Stimulated activated naive CD8-positive, alpha-beta T cell treated with anti-CD3 and anti-CD28 coated beads, Interleukin-15, Interleukin-2, amounts not matched to agents 100 ng/mL and 50 ng/mL, for 24 hours (primary cell): ENCODE data around the gene RIPOR1.
"Not testable (repeated sequence)": the region's sequence is repeated elsewhere in the genome, so short reads cannot be mapped to it uniquely, and the experiment has no call there.

ENCODE experiments used
- H3K27ac Mint-ChIP-seq: one replicate; pipeline ENCODE4 v1.8.0; 2021; ENCODE audit warnings: mild to moderate bottlenecking, mixed read lengths
- H3K27me3 Mint-ChIP-seq: one replicate; pipeline ENCODE4 v1.8.0; 2021; ENCODE audit warnings: mixed read lengths
- H3K36me3 Mint-ChIP-seq: one replicate; pipeline ENCODE4 v1.8.0; 2021; ENCODE audit warnings: low read depth, mixed read lengths
- H3K4me1 Mint-ChIP-seq: one replicate; pipeline ENCODE4 v1.8.0; 2021; ENCODE audit warnings: low read depth, mixed read lengths
- H3K4me3 Mint-ChIP-seq: one replicate; pipeline ENCODE4 v1.8.0; 2021; ENCODE audit warnings: mild to moderate bottlenecking, mixed read lengths
- H3K9me3 Mint-ChIP-seq: one replicate; pipeline ENCODE4 v1.8.0; 2021; ENCODE audit warnings: mixed read lengths

Gene RIPOR1, protein sequence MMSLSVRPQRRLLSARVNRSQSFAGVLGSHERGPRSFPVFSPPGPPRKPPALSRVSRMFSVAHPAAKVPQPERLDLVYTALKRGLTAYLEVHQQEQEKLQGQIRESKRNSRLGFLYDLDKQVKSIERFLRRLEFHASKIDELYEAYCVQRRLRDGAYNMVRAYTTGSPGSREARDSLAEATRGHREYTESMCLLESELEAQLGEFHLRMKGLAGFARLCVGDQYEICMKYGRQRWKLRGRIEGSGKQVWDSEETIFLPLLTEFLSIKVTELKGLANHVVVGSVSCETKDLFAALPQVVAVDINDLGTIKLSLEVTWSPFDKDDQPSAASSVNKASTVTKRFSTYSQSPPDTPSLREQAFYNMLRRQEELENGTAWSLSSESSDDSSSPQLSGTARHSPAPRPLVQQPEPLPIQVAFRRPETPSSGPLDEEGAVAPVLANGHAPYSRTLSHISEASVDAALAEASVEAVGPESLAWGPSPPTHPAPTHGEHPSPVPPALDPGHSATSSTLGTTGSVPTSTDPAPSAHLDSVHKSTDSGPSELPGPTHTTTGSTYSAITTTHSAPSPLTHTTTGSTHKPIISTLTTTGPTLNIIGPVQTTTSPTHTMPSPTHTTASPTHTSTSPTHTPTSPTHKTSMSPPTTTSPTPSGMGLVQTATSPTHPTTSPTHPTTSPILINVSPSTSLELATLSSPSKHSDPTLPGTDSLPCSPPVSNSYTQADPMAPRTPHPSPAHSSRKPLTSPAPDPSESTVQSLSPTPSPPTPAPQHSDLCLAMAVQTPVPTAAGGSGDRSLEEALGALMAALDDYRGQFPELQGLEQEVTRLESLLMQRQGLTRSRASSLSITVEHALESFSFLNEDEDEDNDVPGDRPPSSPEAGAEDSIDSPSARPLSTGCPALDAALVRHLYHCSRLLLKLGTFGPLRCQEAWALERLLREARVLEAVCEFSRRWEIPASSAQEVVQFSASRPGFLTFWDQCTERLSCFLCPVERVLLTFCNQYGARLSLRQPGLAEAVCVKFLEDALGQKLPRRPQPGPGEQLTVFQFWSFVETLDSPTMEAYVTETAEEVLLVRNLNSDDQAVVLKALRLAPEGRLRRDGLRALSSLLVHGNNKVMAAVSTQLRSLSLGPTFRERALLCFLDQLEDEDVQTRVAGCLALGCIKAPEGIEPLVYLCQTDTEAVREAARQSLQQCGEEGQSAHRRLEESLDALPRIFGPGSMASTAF

DNA sequence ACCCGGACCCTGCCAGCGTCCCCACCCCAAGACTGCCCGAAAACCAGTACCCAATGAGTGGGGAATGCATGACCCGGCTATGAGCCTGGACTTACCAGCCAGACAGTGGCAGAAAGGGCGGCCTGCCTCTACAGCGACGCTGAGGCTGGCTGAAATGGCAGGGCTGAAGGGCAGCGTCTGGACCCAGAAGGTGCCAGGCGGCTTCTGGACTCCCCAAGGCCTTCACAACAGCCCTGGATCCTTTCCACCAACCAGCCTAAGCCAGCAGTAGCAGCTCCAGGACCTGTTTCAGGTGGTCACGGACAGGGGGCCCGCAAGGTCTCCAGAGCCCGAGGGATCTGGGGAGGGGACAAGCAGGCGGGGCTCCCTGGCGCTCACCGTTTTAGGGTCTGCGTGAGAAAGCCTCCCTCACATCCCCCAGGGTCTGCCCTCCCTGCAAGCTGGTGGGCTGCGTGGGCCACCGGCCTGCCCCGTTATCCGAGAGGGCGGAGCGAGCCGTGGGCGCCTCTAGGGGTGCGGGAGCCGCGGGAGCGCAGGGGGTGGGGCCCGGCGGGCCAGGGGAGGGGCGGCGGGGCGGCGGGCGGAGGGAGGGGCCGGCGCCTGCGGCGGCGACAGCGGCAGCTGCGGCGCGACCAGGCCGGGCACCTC lies at the start of gene RIPOR1:
Gene RIPOR1 (plus strand): TSS at position 608 of the 648 bp plus-strand sequence. CDS start 9,618 bp downstream, outside the sequence.
- Mint-ChIP-seq H3K9me3 (no peaks in the 10 kb centered on the region), H3K4me1 (peaks cover 28% of the 10 kb centered on the region), H3K36me3 (no peaks in the 10 kb centered on the region), H3K27me3 (peaks cover 8% of the 10 kb centered on the region), H3K27ac (peak within 1 kb of the TSS; percentile 31), H3K4me3 (peak within 1 kb of the TSS; percentile 82)

DNA sequence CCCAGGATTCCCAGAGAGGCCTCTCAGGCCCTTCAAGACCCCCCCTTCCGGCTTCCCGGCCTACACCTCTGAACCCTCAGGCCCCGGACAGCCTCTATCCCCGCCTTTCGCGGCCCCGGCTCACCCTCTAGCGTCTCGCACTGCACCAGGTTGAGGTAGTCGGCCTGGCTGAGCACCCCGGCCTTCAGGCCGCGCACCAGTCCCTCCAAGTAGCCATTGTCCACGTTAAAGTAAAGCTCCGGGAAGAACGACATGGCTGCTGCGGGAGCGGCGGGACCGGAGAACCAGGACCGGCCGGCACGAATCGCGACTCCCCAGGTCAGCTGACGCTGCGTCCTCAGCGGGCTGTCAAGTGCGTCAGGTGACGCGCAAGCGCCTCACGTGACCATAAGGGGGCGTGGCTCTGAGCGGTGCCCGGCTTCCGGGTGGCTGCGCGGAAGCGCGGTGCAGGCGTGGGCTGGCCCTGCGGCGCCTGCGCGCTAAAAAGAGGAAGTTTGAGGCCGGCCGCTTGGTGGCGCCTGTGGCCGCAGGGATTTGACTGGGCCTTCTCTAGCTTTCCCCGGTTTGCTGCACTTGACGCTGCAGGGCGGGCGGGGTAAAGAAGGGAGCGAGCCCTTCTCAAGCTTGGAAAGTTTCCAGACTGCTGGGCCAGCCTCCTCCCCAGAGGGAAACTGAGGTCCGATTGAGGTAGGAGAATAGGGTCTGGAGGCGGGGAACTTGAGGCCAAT lies 47.6 kb upstream of the RIPOR1 start, which contains the start of gene ATP6V0D1:
Gene ATP6V0D1 (minus strand): TSS at position 325 of the 728 bp plus-strand sequence. CDS start 71 bp downstream, at position 254.
- Mint-ChIP-seq H3K9me3 (no peaks in the 10 kb centered on the region), H3K4me3 (peak within 1 kb of the TSS; percentile 100), H3K36me3 (peaks cover 6% of the 10 kb centered on the region), H3K27ac (peak within 1 kb of the TSS; percentile 98), H3K27me3 (no peaks in the 10 kb centered on the region), H3K4me1 (peaks cover 45% of the 10 kb centered on the region)

DNA sequence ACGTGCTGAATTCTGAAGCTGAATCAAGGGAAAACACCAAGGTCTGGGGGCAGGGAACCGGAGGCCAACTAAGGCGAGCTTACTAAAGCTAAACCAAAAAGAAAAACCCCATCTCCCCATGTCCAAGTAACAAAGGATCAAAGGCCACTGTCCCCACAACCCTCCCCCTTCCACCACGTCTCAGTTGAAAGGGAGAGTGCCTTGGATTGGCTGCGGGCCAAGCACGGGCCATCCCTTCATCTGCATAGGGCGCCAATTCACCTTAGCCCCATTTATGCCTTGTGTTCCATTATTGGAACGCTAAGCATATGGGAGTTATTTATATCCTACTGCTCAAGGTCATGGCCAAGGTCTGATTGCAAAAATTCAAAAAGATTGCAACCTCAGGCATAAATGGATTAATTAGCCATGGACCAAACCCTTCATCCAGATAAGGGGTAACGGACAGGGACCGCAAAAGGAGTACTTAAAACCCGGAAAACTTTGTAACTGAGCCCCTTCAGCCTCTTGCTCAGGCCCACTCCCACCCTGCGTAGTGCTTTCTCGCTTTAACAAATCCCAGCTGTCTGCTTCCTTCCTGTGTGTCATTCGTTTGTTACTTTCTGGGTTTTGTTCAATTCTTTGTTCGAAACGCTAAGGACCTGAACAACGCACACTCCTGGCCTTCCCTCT lies 46.9 kb upstream of the RIPOR1 start:
- peak overlapping the region; percentile 98 for H3K27ac Mint-ChIP-seq
- H3K4me3 Mint-ChIP-seq = peak overlapping the region; percentile 100
- H3K4me1 Mint-ChIP-seq = peaks cover 40% of the 10 kb centered on the region
- H3K36me3 Mint-ChIP-seq = peaks cover 6% of the 10 kb centered on the region
- no peaks in the 10 kb centered on the region for H3K27me3 Mint-ChIP-seq
- H3K9me3 Mint-ChIP-seq = no peaks in the 10 kb centered on the region

DNA sequence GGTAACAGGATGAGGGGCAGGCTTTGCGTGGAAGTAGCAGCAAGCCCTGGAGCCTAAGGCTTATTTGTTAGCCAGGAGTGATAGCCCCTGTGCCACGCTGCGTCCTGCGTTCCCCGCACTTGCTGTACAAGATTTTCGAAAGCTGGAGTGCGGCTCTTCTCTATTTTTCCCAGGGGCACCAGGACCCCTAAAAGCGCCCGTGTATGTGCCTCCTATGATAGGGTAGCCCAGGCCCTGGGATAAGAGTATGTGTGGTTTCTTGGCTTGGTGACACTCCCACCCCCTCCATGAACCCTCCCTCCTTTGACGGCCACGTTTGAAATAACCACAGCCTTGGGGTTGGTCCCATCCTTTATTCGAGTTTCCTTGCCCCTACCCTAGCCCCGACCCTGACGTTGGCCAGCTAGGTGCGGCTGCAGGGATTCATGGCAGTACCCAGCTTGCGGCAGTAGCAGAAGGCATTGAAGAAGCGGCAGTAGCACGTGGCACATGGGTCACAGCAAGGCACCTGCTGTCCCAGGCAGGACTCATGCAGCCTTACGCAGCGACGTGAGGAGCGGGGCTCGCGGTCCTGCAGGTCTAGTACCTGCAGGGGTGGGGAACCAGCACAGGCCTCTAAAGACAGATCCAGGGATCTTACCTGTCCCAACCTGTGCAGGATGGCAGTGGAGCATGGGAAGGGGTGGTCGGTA lies 46.2 kb upstream of the RIPOR1 start:
- H3K4me1 Mint-ChIP-seq = peaks cover 35% of the 10 kb centered on the region
- H3K9me3 Mint-ChIP-seq = no peaks in the 10 kb centered on the region
- peaks cover 10% of the 10 kb centered on the region for H3K36me3 Mint-ChIP-seq
- H3K4me3 Mint-ChIP-seq = peak overlapping the region; percentile 100
- H3K27me3 Mint-ChIP-seq = no peaks in the 10 kb centered on the region
- H3K27ac Mint-ChIP-seq = peak overlapping the region; percentile 98

DNA sequence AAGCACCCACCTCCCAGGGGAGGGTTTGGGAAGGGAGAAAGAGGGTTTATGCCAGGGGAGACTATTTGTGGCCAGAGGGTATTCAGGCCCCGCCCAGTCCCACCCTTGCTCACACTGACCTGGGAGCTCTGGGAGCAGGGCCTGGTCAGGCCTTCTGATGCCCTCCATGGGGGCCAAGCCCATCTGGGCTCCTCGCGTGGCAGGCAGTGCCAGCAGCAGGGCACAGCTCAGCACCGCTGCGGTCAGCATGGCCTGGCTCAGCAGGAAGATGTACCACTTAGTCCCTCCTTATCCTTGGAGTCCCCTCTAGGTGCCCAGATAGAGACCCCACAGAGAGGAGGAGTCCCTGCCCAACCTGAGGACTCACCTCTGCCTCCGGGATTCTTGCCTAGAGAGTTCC lies 45.5 kb upstream of the RIPOR1 start, which contains the start of gene AGRP:
Gene AGRP (minus strand): TSS at position 398 of the 400 bp plus-strand sequence. CDS start 149 bp downstream, at position 249.
- H3K4me3 Mint-ChIP-seq = peak within 1 kb of the TSS; percentile 100
- peaks cover 34% of the 10 kb centered on the region for H3K4me1 Mint-ChIP-seq

DNA sequence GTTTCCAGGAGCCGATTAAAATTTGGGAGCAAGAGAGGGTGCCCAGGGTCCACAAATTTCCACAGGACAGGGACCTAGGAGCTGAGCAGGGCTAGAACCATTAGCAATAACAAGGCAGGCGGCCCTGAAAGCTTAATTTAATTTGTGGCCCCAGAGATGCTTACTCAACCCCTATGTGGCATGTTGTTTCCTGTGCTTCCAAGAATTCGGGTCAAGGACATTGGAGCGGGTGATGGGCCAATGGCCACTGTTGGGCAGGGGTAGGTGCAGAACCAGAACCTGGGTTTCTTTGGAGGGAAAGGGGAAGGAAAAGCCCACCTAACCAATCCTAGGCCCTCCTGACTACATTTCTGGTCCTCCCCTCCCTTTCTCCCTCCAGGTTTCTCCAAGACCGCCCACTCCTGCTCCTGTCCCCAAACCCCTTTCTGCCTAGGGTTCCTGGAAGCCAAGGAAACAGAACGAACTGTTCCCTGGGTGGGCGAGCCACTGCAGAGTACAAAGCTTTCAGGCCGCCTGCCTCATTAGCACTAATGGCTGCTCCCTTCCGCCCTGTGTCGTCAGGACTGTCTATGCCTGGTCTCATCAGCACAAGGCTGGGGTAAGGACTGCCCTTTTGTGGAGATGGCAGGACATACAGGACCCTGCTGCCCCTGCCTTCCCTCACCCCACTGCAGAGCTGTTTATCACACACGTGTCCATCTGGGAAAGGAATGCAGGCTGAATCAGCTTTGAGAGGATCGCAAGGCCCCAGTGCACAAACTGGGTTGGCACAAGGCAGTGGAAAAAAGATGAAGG lies 44.7 kb upstream of the RIPOR1 start:
- Mint-ChIP-seq H3K4me1 (peaks cover 31% of the 10 kb centered on the region), H3K27me3 (no peaks in the 10 kb centered on the region), H3K27ac (peak overlapping the region; percentile 42)

More for the DNA sequence above, 45.5 kb upstream of the RIPOR1 start, which contains the start of gene AGRP:
- H3K27ac Mint-ChIP-seq = peak within 1 kb of the TSS; percentile 98
- H3K36me3 Mint-ChIP-seq = peaks cover 14% of the 10 kb centered on the region
- H3K27me3 Mint-ChIP-seq = no peaks in the 10 kb centered on the region
- no peaks in the 10 kb centered on the region for H3K9me3 Mint-ChIP-seq

DNA sequence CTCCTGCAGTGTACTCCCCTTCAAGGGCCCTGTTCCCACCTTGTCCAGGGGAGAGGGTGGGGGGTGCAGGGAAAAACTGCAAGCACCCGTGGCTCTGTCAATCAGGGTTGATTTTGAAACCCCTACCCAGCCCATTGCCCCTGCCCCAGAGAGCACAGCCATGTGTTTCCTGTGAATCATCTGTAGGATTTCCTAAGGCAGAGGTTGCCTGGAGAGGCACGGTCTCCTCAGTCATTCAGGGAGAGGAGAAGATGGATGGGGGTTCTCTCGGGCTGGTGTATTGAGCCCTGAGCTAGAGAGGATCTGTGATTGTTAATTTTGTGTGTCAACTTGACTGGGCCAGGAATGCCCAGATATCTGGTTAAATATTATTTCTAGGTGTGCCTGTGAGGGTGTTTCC lies 41.8 kb upstream of the RIPOR1 start:
- Mint-ChIP-seq H3K27ac (no peak overlapping the region), H3K27me3 (no peaks in the 10 kb centered on the region), H3K4me3 (no peak overlapping the region), H3K9me3 (no peaks in the 10 kb centered on the region), H3K4me1 (peaks cover 35% of the 10 kb centered on the region), H3K36me3 (peaks cover 14% of the 10 kb centered on the region)

More for the DNA sequence above, 44.7 kb upstream of the RIPOR1 start:
- Mint-ChIP-seq H3K36me3 (peaks cover 14% of the 10 kb centered on the region), H3K4me3 (no peak overlapping the region), H3K9me3 (no peaks in the 10 kb centered on the region)

DNA sequence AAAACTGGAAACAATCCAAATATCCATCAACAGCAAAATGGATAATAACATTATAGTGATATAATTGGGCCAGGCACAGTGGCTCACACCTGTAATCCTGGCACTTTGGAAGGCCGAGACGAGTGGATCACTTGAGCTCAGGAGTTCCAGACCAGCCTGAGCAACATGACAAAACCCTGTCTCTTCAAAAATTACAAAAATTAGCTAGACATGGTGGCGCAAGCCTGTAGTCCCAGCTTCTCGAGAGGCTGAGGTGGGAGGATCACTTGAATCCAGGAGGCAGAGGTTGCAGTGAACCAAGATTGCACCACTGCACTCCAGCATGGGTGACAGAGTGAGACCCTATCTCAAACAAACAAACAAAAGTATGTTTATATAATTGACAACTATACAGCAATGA lies 41.1 kb upstream of the RIPOR1 start:
- H3K4me3 Mint-ChIP-seq, H3K27me3 Mint-ChIP-seq, H3K27ac Mint-ChIP-seq, H3K9me3 Mint-ChIP-seq: not testable (repeated sequence)
- peaks cover 34% of the 10 kb centered on the region for H3K4me1 Mint-ChIP-seq
- H3K36me3 Mint-ChIP-seq = peaks cover 14% of the 10 kb centered on the region

DNA sequence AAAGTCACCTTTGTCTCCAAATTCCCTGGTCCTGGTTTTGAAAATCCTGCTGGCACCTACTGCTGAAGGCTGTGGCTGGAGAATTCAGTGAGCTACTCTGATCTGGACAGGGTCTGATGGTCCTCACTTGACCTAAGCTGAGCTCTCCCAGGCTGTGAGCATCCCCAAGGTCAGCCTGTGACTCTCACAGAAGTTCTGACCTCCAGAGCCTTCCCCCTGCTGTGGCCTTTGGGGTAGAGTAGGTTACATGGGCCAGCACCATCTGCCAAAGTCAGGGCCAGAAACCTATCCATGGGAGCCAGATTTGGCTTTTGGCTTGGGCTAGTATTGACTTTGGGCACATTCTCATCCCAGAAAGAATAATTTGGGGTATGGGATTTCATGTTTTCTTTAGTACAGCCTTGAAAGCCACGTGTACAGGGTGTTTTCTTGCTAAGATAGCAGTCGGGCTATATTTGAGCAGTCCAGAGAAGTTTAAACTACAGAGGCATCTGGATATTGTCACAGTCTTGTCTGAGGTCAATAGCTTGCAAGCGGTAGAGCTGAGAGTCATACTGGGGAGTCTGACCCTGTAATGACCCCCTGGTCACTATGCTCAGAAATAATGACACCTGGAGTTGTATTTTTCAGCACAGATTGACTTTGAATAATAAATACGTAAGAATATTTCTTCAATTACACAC lies 39.1 kb upstream of the RIPOR1 start:
- Mint-ChIP-seq H3K4me3 (no peak overlapping the region), H3K27me3 (no peaks in the 10 kb centered on the region), H3K27ac (peak overlapping the region; percentile 31), H3K4me1 (peaks cover 30% of the 10 kb centered on the region), H3K36me3 (peaks cover 9% of the 10 kb centered on the region), H3K9me3 (no peaks in the 10 kb centered on the region)

DNA sequence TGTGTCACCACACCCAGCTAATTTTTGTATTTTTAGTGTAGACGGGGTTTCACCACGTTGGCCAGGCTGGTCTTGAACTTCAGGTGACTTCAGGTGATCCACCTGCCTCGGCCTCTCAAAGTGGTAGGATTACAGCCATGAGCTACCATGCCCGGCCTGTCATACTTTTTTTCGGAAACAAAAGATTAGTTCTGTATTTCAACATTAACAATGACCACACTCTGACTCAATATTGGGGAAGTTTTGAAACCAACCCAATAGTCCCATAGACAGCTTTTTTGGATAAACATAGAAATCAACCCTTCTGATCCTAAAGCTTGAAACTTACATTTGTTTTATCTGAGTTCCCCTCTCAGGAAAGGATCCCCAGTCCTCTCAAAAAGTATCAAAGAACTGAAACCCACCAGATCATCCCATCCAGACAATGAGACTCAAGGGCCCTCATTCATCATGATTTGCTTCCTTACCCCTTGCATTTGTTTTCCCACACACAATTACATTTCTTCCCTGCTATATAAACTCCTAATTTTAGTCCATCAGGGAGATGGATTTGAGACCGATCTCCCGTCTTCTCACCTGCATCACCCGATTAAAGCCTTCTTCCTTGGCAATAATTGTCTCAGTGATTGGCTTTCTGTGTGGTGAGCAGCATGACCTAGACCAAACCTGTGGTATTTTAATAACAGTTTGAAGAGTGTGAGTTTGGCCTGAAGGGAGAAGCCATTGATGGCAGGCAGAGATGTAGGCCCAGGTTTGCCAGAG lies 38.1 kb upstream of the RIPOR1 start:
- H3K27me3 Mint-ChIP-seq = no peaks in the 10 kb centered on the region
- H3K36me3 Mint-ChIP-seq = peaks cover 8% of the 10 kb centered on the region
- peaks cover 32% of the 10 kb centered on the region for H3K4me1 Mint-ChIP-seq
- no peaks in the 10 kb centered on the region for H3K9me3 Mint-ChIP-seq
- no peak overlapping the region for H3K27ac Mint-ChIP-seq
- no peak overlapping the region for H3K4me3 Mint-ChIP-seq

DNA sequence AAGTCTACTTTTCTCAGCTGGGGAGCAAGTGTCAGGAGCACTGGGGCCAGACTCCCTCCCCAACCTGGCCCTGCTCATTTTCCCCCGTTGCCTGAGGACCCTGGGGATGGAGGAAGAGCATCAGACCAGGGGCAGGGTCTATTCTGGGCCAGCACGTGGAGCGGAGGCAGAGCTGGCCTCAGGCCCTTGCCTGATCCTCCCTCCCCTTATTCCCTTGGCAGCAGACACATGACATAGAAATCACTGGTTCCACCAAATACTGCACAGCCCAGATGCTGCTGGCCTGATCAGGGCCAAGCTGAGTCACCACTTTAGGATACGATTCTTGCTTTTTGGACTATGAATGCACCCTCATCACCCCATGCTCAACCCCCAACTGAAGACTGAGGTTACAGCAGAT lies 29.5 kb upstream of the RIPOR1 start:
- H3K4me1 Mint-ChIP-seq = peaks cover 12% of the 10 kb centered on the region
- no peak overlapping the region for H3K4me3 Mint-ChIP-seq
- H3K36me3 Mint-ChIP-seq = peaks cover 4% of the 10 kb centered on the region
- H3K9me3 Mint-ChIP-seq = no peaks in the 10 kb centered on the region
- no peaks in the 10 kb centered on the region for H3K27me3 Mint-ChIP-seq
- no peak overlapping the region for H3K27ac Mint-ChIP-seq
